Mucosa of stomach (tissue), 1 donor: ENCODE measurements around the gene SMTNL2.

Experiments
- H3K27me3 ChIP-seq: one replicate; pipeline ENCODE4 v1.7.0; 2013; ENCODE audit warnings: mild to moderate bottlenecking, low read length; ENCODE audit not compliant: control insufficient read depth, insufficient read depth
- H3K36me3 ChIP-seq: one replicate; pipeline ENCODE4 v1.7.0; 2013; ENCODE audit warnings: low read length; ENCODE audit not compliant: control insufficient read depth, insufficient read depth
- H3K4me1 ChIP-seq: one replicate; pipeline ENCODE4 v1.7.0; 2013; ENCODE audit warnings: mild to moderate bottlenecking, low read length; ENCODE audit not compliant: control insufficient read depth, insufficient read depth
- H3K4me3 ChIP-seq: one replicate; pipeline ENCODE4 v1.7.0; 2013; ENCODE audit warnings: low read length
- H3K9ac ChIP-seq: one replicate; pipeline ENCODE4 v1.7.0; 2013; ENCODE audit warnings: mild to moderate bottlenecking, low read length, moderate library complexity
- H3K9me3 ChIP-seq: one replicate; pipeline ENCODE4 v1.7.0; 2013; ENCODE audit warnings: mild to moderate bottlenecking, low read length, moderate library complexity; ENCODE audit not compliant: control insufficient read depth
- donor health status: Pancreatic carcinoma.

SMTNL2 gene

GRCh38 chr17:4584101-4584916 is at the start of gene SMTNL2:
Gene SMTNL2, plus strand, starts transcription at chr17:4584529. Its CDS starts 77 bp downstream, at chr17:4584606.
- no peak within 1 kb of the TSS for H3K9ac ChIP-seq

DNA sequence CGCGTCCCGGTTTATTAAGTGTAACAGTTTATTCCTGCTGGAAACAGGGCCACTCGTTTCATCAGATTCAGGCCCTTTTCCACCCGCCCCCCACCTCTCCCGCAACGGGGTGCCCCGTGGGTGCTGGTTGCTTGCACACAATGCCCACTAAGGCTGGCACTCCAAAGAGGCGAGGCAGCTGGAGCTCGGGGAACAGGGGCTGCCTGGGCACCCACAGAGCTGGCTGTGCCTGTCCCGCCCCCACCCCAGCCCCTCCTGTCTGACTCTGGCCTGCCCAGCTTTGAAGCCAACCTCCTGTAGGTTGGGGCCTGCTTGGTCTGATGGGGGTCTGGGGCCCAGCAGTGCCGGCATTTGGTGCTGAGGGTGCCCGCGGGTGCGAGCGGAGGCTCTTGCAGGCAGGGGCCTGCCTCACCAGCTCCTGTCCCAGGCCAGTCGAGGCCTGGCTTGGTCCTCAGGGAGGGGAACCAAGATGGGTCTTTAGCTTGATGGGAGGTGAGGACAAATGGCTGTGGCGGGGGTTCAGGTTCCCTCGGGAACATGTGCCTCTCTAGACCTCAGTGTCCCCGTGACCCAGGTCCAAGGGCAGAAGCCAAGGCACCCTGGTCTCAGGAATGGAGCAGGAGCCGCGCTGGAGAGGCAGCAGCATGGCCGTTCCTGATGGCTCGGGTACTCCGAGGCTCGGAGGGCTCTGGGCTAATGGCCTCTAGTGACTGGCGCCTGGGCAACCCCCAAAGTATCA is 49.2 kb upstream of the SMTNL2 start:
- no peak overlapping the region for H3K4me3 ChIP-seq
- peaks cover 7% of the 10 kb centered on the region for H3K36me3 ChIP-seq
- H3K4me1 ChIP-seq: peaks cover 36% of the 10 kb centered on the region
- H3K9ac ChIP-seq: no peak overlapping the region
- no peaks in the 10 kb centered on the region for H3K9me3 ChIP-seq
- H3K27me3 ChIP-seq: no peaks in the 10 kb centered on the region

More at GRCh38 chr17:4584101-4584916, at the start of gene SMTNL2:
- no peaks in the 10 kb centered on the region for H3K9me3 ChIP-seq
- H3K27me3 ChIP-seq: peaks cover 53% of the 10 kb centered on the region
- H3K4me3 ChIP-seq: no peak within 1 kb of the TSS
- H3K4me1 ChIP-seq: peaks cover 14% of the 10 kb centered on the region
- H3K36me3 ChIP-seq: no peaks in the 10 kb centered on the region

- Histone ChIP-seq H3K4me3 (no peak overlapping the region), H3K4me1 (peaks cover 42% of the 10 kb centered on the region), H3K9ac (no peak overlapping the region), H3K36me3 (peaks cover 7% of the 10 kb centered on the region), H3K9me3 (no peaks in the 10 kb centered on the region), H3K27me3 (no peaks in the 10 kb centered on the region)
Measured at GRCh38 chr17:4535667-4536258, 48.6 kb upstream of the SMTNL2 start.

DNA sequence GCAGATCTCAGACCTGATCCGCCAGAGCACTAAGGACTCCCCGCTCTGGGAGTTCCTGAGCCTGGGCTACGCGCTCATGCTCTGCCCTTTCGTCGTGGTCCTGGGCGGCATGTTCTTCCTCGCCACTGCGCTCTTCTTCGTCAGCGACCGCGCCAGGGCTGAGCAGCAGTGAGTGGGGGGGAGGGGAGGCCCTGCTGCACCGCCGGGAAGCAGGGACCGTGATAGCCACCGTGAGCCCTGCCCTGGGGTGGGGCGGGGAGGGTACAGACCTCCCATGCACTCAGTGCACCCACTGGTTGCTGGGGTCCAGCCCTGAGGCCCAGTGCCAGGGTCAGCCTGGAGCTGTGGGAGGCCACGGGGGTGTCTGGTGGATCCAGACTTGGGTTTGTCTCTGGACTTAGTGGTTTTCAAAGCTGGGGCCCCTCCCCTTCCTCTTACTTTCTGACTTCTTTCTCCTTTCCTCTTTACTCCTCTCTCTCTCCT is 48.0 kb upstream of the SMTNL2 start:
- Histone ChIP-seq H3K9ac (no peak overlapping the region), H3K4me3 (no peak overlapping the region), H3K4me1 (peaks cover 48% of the 10 kb centered on the region), H3K27me3 (no peaks in the 10 kb centered on the region), H3K9me3 (no peaks in the 10 kb centered on the region), H3K36me3 (peaks cover 7% of the 10 kb centered on the region)

GRCh38 chr17:4536742-4537411 is 47.5 kb upstream of the SMTNL2 start:
- Histone ChIP-seq H3K4me3 (no peak overlapping the region), H3K36me3 (peaks cover 7% of the 10 kb centered on the region), H3K27me3 (no peaks in the 10 kb centered on the region), H3K4me1 (peaks cover 54% of the 10 kb centered on the region), H3K9me3 (no peaks in the 10 kb centered on the region), H3K9ac (no peak overlapping the region)

DNA sequence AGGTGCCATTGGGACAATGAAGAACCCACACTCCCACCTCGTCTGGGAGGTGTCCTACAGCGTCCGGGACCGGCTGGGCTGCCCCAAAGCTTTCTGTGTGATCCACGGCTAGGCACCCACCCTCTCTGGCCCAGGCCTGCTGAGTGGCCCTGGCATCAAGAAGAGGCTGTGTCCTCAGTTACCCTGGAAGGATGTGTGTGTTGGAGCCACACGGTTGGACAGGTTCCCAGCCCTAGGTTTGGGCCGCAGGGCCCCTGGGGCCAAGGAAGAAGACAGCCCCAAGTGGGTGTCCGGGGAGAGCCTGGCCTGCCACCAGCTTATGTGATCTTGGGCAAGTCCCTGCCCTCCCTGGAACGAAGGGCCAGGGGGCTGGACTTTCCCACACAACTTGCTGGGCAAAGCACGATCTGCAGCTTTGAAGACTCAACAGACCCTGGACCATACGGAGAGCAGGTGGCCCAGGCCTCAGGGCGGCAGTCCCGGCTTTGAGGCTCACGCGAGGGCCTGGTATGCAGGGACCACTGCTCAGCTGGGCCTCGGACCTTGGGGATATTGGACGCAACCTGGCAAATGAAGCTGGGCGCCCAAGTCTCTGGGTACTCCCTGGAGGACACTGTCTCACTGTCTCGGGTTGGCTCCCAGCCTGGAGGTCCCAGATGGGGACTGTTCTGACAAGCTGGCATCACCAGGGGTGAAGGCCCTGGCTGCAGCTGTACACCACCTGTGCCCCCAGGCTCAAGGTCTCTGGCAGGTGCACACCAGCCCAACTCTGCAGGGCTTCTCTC is 46.7 kb upstream of the SMTNL2 start:
- Histone ChIP-seq H3K4me1 (peaks cover 61% of the 10 kb centered on the region), H3K4me3 (no peak overlapping the region), H3K9ac (no peak overlapping the region), H3K9me3 (no peaks in the 10 kb centered on the region), H3K27me3 (no peaks in the 10 kb centered on the region), H3K36me3 (peaks cover 7% of the 10 kb centered on the region)

- no peaks in the 10 kb centered on the region for H3K27me3 ChIP-seq
- H3K4me3 ChIP-seq: no peak overlapping the region
- peaks cover 7% of the 10 kb centered on the region for H3K36me3 ChIP-seq
- H3K9me3 ChIP-seq: no peaks in the 10 kb centered on the region
- peaks cover 57% of the 10 kb centered on the region for H3K4me1 ChIP-seq
- H3K9ac ChIP-seq: no peak overlapping the region
Measured at GRCh38 chr17:4538236-4539002, 45.9 kb upstream of the SMTNL2 start.

DNA sequence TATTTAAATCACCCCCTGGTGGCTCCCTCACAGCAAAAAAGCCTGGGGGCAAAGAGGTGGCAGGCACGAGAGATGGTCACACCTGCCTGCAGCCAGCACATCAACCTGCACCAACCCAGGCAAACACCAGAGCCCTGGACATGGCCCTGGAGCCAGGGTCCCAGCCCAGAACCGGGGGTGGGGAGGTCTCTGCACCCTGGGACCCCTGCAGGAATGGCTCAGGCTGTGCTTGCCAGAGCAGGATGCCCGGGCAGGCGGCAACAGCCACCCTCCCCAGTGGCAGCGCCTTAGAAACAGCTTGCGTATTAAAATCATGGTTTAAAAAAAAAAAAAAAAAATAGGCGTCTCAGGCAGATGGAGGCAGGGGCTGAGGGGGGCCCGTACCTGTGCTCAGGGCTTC is 45.3 kb upstream of the SMTNL2 start:
- Histone ChIP-seq H3K9ac (no peak overlapping the region), H3K9me3 (no peaks in the 10 kb centered on the region), H3K36me3 (peaks cover 7% of the 10 kb centered on the region), H3K27me3 (no peaks in the 10 kb centered on the region), H3K4me3 (no peak overlapping the region), H3K4me1 (peaks cover 51% of the 10 kb centered on the region)

GRCh38 chr17:4539576-4540223 is 44.6 kb upstream of the SMTNL2 start:
- Histone ChIP-seq H3K27me3 (no peaks in the 10 kb centered on the region), H3K9ac (no peak overlapping the region), H3K4me1 (peaks cover 44% of the 10 kb centered on the region), H3K4me3 (no peak overlapping the region), H3K9me3 (no peaks in the 10 kb centered on the region), H3K36me3 (peaks cover 7% of the 10 kb centered on the region)

GRCh38 chr17:4540224-4540651 is 44.1 kb upstream of the SMTNL2 start:
- Histone ChIP-seq H3K4me3 (no peak overlapping the region), H3K4me1 (peaks cover 41% of the 10 kb centered on the region), H3K27me3 (no peaks in the 10 kb centered on the region), H3K9ac (peak overlapping the region; percentile 15), H3K9me3 (no peaks in the 10 kb centered on the region), H3K36me3 (peaks cover 8% of the 10 kb centered on the region)
